Stimulated activated memory B cell treated with anti-CD40 and anti-IgM and Interleukin-4, amounts not matched to agents 10 μg/mL and 1 μg/mL and 100 μg/mL, for 72 hours (primary cell): Measurements from ENCODE around the gene BABAM1.

Experiments
- ATAC-seq: fragments of 150-1000 bp; cut with Tn5 transposase; 2 replicates; pipeline ENCODE4 v1.10.0; 2021
- H3K27ac Mint-ChIP-seq: one replicate; pipeline ENCODE4 v1.8.0; 2022; ENCODE audit warnings: mild to moderate bottlenecking, mixed read lengths
- H3K27me3 Mint-ChIP-seq: one replicate; pipeline ENCODE4 v1.8.0; 2022; ENCODE audit warnings: mixed read lengths
- H3K36me3 Mint-ChIP-seq: one replicate; pipeline ENCODE4 v1.8.0; 2022; ENCODE audit warnings: mixed read lengths
- H3K4me1 Mint-ChIP-seq: one replicate; pipeline ENCODE4 v1.8.0; 2022; ENCODE audit warnings: mixed read lengths
- H3K4me3 Mint-ChIP-seq: one replicate; pipeline ENCODE4 v1.8.0; 2022; ENCODE audit warnings: mild to moderate bottlenecking, moderate library complexity, mixed read lengths
- H3K9me3 Mint-ChIP-seq: one replicate; pipeline ENCODE4 v1.8.0; 2022; ENCODE audit warnings: mixed read lengths

The BABAM1 gene

GRCh38 chr19:17327068-17327653 lies 59.9 kb downstream of the BABAM1 start:
- Mint-ChIP-seq H3K27me3 (peaks cover 27% of the 10 kb centered on the region), H3K4me3 (no peak overlapping the region), H3K27ac (no peak overlapping the region), H3K4me1 (peaks cover 11% of the 10 kb centered on the region), H3K9me3 (no peaks in the 10 kb centered on the region), H3K36me3 (peaks cover 8% of the 10 kb centered on the region)
- no peak for ATAC-seq

- peaks cover 30% of the 10 kb centered on the region for H3K27me3 Mint-ChIP-seq
- peaks cover under 1% of the 10 kb centered on the region for H3K36me3 Mint-ChIP-seq
- peak overlapping the region; percentile 48 for H3K27ac Mint-ChIP-seq
- peak; percentile 75 for ATAC-seq
- H3K4me3 Mint-ChIP-seq: peak overlapping the region; percentile 71
- H3K9me3 Mint-ChIP-seq: peaks cover 2% of the 10 kb centered on the region
- peaks cover 13% of the 10 kb centered on the region for H3K4me1 Mint-ChIP-seq
Observed at GRCh38 chr19:17327654-17328516, 60.6 kb downstream of the BABAM1 start.
